Uterus (tissue), 4 donors: ENCODE data around the gene SLC38A1. TPM values are rescaled to one million over a fixed set of nuclear protein-coding genes. Genes with fewer than 3 reads are reported as not detected.

Source experiments
- DNase-seq, 2 donors: peaks; one replicate each; pipeline ENCODE4 v3.0.0-alpha.2; 2019 to 2020
- H3K27ac ChIP-seq, 2 donors: fragments of 200-600 bp; sonication (generic); 1 replicate in 1 of 2; 2 replicates in 1 of 2; pipeline ENCODE4 v1.5.1; 2016 to 2018
- H3K27me3 ChIP-seq, 2 donors: fragments of 200-600 bp; sonication (generic); one replicate each; pipeline ENCODE4 v1.5.1; 2018 to 2019; ENCODE audit warnings: control low read depth in 1 of 2
- H3K36me3 ChIP-seq, 2 donors: fragments of 200-600 bp; sonication (generic); one replicate each; pipeline ENCODE4 v1.5.1; 2019; ENCODE audit warnings: control low read depth in 1 of 2
- H3K4me1 ChIP-seq, 2 donors: fragments of 200-600 bp; sonication (generic); one replicate each; pipeline ENCODE4 v1.5.1; 2018 to 2019; ENCODE audit warnings: control low read depth in 1 of 2
- H3K4me3 ChIP-seq, 2 donors: fragments of 200-600 bp; sonication (generic); 1 replicate in 1 of 2; 2 replicates in 1 of 2; pipeline ENCODE4 v1.5.1; 2018 to 2019; ENCODE audit warnings: mild to moderate bottlenecking in 1 of 2
- H3K9me3 ChIP-seq, 2 donors: fragments of 200-600 bp; sonication (generic); one replicate each; pipeline ENCODE4 v1.5.1; 2019; ENCODE audit warnings: control low read depth in 1 of 2
- CTCF ChIP-seq, 4 experiments: fragments of 200-600 bp in 2 of 4; fragments of 450-650 bp in 2 of 4; sonication (generic) in 2 of 4; IDR thresholded peaks; one replicate each; pipeline ENCODE4 v1.5.1; 2016 to 2019; ENCODE audit warnings: antibody characterized with exemption in 4 of 4, mild to moderate bottlenecking in 2 of 4, moderate library complexity in 1 of 4
- POLR2A ChIP-seq, 2 donors: fragments of 450-650 bp; IDR thresholded peaks; one replicate each; pipeline ENCODE4 v1.6.1; 2016; ENCODE audit warnings: antibody characterized with exemption in 2 of 2, mild to moderate bottlenecking in 1 of 2, moderate library complexity in 1 of 2
- intact Hi-C: fragments of 100-400 bp; cut with DNase I; formaldehyde crosslinking; loops from one replicate; pipeline ENCODE4 v1.15.1; 2023; ENCODE audit warnings: low total_unique reads
- total RNA-seq, 4 donors: library from RNA; depleted of rRNA in 3 of 4; stranded (reverse); fragments of >200 nt in 3 of 4; gene quantifications; one replicate each; pipeline versions ENCODE4 v1.1.0 to v1.2.4, GENCODE V29; 2014 to 2023
- donor health status: DM: yes; HTN: yes; CAD: no.

SLC38A1 gene
- total RNA-seq, 4 donors from 2014 or later: 27.1 to 93.6 (median 64.1) TPM

- H3K4me1 ChIP-seq: peaks cover 0 to 9% of the 10 kb centered on the region in 2 donors
- TF ChIP-seq POLR2A (IDR thresholded peaks at IDR 0.05): no peak
- no peak for TF ChIP-seq CTCF (IDR thresholded peaks at IDR 0.05)
- no peaks in the 10 kb centered on the region for H3K27me3 ChIP-seq
- intact Hi-C loops: no loop called here
- peak overlapping the region in 1 of 2 donors; percentile 44 for H3K27ac ChIP-seq
- DNase-seq: no peak
- H3K36me3 ChIP-seq: no peaks in the 10 kb centered on the region
- H3K9me3 ChIP-seq: no peaks in the 10 kb centered on the region
- no peak overlapping the region for H3K4me3 ChIP-seq
Observed at GRCh38 chr12:46133751-46134150, 135.1 kb downstream of the SLC38A1 start.

Other genes with a start within 250 kb of the SLC38A1 start
- 100 to 1,000 TPM; 234 to 487 (median 372) TPM for gene SLC38A2, start 103.7 kb upstream of the SLC38A1 start, total RNA-seq